ENCODE results near the gene ZNF808.
"Not testable (repeated sequence)": the region's sequence is repeated elsewhere in the genome, so short reads cannot be mapped to it uniquely, and the experiment has no call there.

The ZNF808 gene

GRCh38 chr19:52527956-52528351 lies 486 bp downstream of the ZNF808 start:
- Histone ChIP-seq H3K36me3 (ENCODE audit: control insufficient read depth, low read length) (peaks cover 13% of the 10 kb centered on the region), H3K9me3 (ENCODE audit: control insufficient read depth, insufficient read depth, low read length) (no peaks in the 10 kb centered on the region), H4K20me1 (ENCODE audit: control insufficient read depth, insufficient read depth, low read depth, low read length) (no peaks in the 10 kb centered on the region), H3K27me3 (ENCODE audit: control insufficient read depth, low read length) (no peaks in the 10 kb centered on the region), H3K4me1 (ENCODE audit: control insufficient read depth, low read length) (peaks cover 17% of the 10 kb centered on the region), H3K79me2 (ENCODE audit: control insufficient read depth, low read length) (peaks cover 45% of the 10 kb centered on the region), H3K4me3 (ENCODE audit: low read length) (peak overlapping the region; percentile 99), H3K4me2 (ENCODE audit: low read length) (peak overlapping the region; percentile 99), H3K27ac (ENCODE audit: low read depth, low read length) (peak overlapping the region; percentile 40), H3F3A (ENCODE audit: control insufficient read depth, insufficient read depth) (no peaks in the 10 kb centered on the region), H3K9me2 (replicated peaks; ENCODE audit: control insufficient read depth, low read length) (no peaks in the 10 kb centered on the region)
- TF ChIP-seq EZH2phosphoT487 (IDR thresholded peaks at IDR 0.05; ENCODE audit: borderline replicate concordance, low read length) (no peak), CTCF (IDR thresholded peaks at IDR 0.05; ENCODE audit: low read depth, low read length, poor library complexity, severe bottlenecking) (no peak)

- Histone ChIP-seq H3K27ac (ENCODE audit: low read depth, low read length) (no peak overlapping the region), H3K9me2 (replicated peaks; ENCODE audit: control insufficient read depth, low read length) (no peaks in the 10 kb centered on the region), H3F3A (ENCODE audit: control insufficient read depth, insufficient read depth) (peaks cover 6% of the 10 kb centered on the region; the same call in 1 of the 2 replicates), H3K36me3 (ENCODE audit: control insufficient read depth, low read length) (peaks cover 24% of the 10 kb centered on the region), H3K27me3 (ENCODE audit: control insufficient read depth, low read length) (no peaks in the 10 kb centered on the region), H3K4me1 (ENCODE audit: control insufficient read depth, low read length) (peaks cover 26% of the 10 kb centered on the region), H3K4me2 (ENCODE audit: low read length) (no peak overlapping the region), H3K9me3 (ENCODE audit: control insufficient read depth, insufficient read depth, low read length) (no peaks in the 10 kb centered on the region), H3K4me3 (ENCODE audit: low read length) (no peak overlapping the region), H4K20me1 (ENCODE audit: control insufficient read depth, insufficient read depth, low read depth, low read length) (no peaks in the 10 kb centered on the region), H3K79me2 (ENCODE audit: control insufficient read depth, low read length) (peaks cover 65% of the 10 kb centered on the region)
- TF ChIP-seq EZH2phosphoT487 (IDR thresholded peaks at IDR 0.05; ENCODE audit: borderline replicate concordance, low read length) (no peak), CTCF (IDR thresholded peaks at IDR 0.05; ENCODE audit: low read depth, low read length, poor library complexity, severe bottlenecking) (no peak)
Observed at GRCh38 chr19:52532480-52532879, 5.0 kb downstream of the ZNF808 start.

GRCh38 chr19:52533901-52534300 lies 6.4 kb downstream of the ZNF808 start:
- Histone ChIP-seq H3K27ac (ENCODE audit: low read depth, low read length) (no peak overlapping the region), H3K9me3 (ENCODE audit: control insufficient read depth, insufficient read depth, low read length) (no peaks in the 10 kb centered on the region), H3K36me3 (ENCODE audit: control insufficient read depth, low read length) (peaks cover 18% of the 10 kb centered on the region), H3K4me1 (ENCODE audit: control insufficient read depth, low read length) (peaks cover 17% of the 10 kb centered on the region), H3K79me2 (ENCODE audit: control insufficient read depth, low read length) (peaks cover 63% of the 10 kb centered on the region), H3K27me3 (ENCODE audit: control insufficient read depth, low read length) (no peaks in the 10 kb centered on the region), H4K20me1 (ENCODE audit: control insufficient read depth, insufficient read depth, low read depth, low read length) (no peaks in the 10 kb centered on the region), H3K9me2 (replicated peaks; ENCODE audit: control insufficient read depth, low read length) (no peaks in the 10 kb centered on the region), H3K4me2 (ENCODE audit: low read length) (no peak overlapping the region), H3F3A (ENCODE audit: control insufficient read depth, insufficient read depth) (peaks cover 6% of the 10 kb centered on the region; the same call in 1 of the 2 replicates), H3K4me3 (ENCODE audit: low read length) (no peak overlapping the region)
- TF ChIP-seq EZH2phosphoT487 (IDR thresholded peaks at IDR 0.05; ENCODE audit: borderline replicate concordance, low read length) (no peak), CTCF (IDR thresholded peaks at IDR 0.05; ENCODE audit: low read depth, low read length, poor library complexity, severe bottlenecking) (no peak)

- H3K9me2 ChIP-seq (replicated peaks; ENCODE audit: control insufficient read depth, low read length); H3F3A ChIP-seq (ENCODE audit: control insufficient read depth, insufficient read depth); H3K27me3 ChIP-seq (ENCODE audit: control insufficient read depth, low read length); H3K9me3 ChIP-seq (ENCODE audit: control insufficient read depth, insufficient read depth, low read length); H4K20me1 ChIP-seq (ENCODE audit: control insufficient read depth, insufficient read depth, low read depth, low read length): not testable (repeated sequence)
- Histone ChIP-seq H3K79me2 (ENCODE audit: control insufficient read depth, low read length) (peaks cover 61% of the 10 kb centered on the region), H3K4me1 (ENCODE audit: control insufficient read depth, low read length) (peaks cover 13% of the 10 kb centered on the region), H3K4me2 (ENCODE audit: low read length) (peak overlapping the region; percentile 97), H3K36me3 (ENCODE audit: control insufficient read depth, low read length) (peaks cover 16% of the 10 kb centered on the region), H3K27ac (ENCODE audit: low read depth, low read length) (peak overlapping the region; percentile 79; the same call in 1 of the 2 replicates), H3K4me3 (ENCODE audit: low read length) (peak overlapping the region; percentile 84)
Observed at GRCh38 chr19:52535385-52535770, 7.9 kb downstream of the ZNF808 start.

Measured in DOHH2 (cell line).